Lung (tissue), 12 donors: ENCODE measurements around the gene TF. TPM values are rescaled to one million over a fixed set of nuclear protein-coding genes. Genes with fewer than 3 reads are reported as not detected.
A peak's percentile ranks its signal among the peaks of the same experiment; 100 is the strongest.

Source experiments
- ATAC-seq: fragments of 200-7000 bp; cut with Tn5 transposase; one replicate; pipeline ENCODE4 v1.9.1; 2020; ENCODE audit warnings: moderate number of reproducible peaks; ENCODE audit not compliant: insufficient read depth, low FRiP score
- DNase-seq, 3 donors: peaks; one replicate each; pipeline ENCODE4 v3.0.0-alpha.2; 2013 to 2017
- H3K27ac ChIP-seq, 2 donors: one replicate each; pipeline ENCODE4 v1.5.1; 2013; ENCODE audit warnings: mild to moderate bottlenecking in 2 of 2, moderate library complexity in 2 of 2, control low read depth in 1 of 2, inconsistent platforms in 1 of 2, low read depth in 1 of 2, low read length in 1 of 2
- H3K27me3 ChIP-seq, 3 donors: one replicate each; pipeline ENCODE4 v1.5.1; 2013; ENCODE audit warnings: low read length in 2 of 3; ENCODE audit not compliant: control insufficient read depth in 3 of 3, insufficient read depth in 3 of 3
- H3K36me3 ChIP-seq, 4 donors: one replicate each; pipeline ENCODE4 v1.5.1; 2013; ENCODE audit warnings: low read length in 4 of 4, mild to moderate bottlenecking in 1 of 4, moderate library complexity in 1 of 4; ENCODE audit not compliant: control insufficient read depth in 4 of 4, insufficient read depth in 4 of 4
- H3K4me1 ChIP-seq, 5 donors: one replicate each; pipeline ENCODE4 v1.5.1; 2013; ENCODE audit warnings: low read length in 5 of 5, mild to moderate bottlenecking in 2 of 5, moderate library complexity in 1 of 5; ENCODE audit not compliant: control insufficient read depth in 5 of 5, insufficient read depth in 5 of 5
- H3K4me3 ChIP-seq: one replicate; pipeline ENCODE4 v1.5.1; 2013; ENCODE audit warnings: mild to moderate bottlenecking, control low read depth, moderate library complexity
- H3K9ac ChIP-seq, 2 donors: one replicate each; pipeline ENCODE4 v1.5.1; 2013; ENCODE audit warnings: low read length in 2 of 2, control low read depth in 1 of 2; ENCODE audit not compliant: insufficient read depth in 1 of 2
- H3K9me3 ChIP-seq, 4 donors: one replicate each; pipeline ENCODE4 v1.5.1; 2013; ENCODE audit warnings: low read length in 3 of 4, mild to moderate bottlenecking in 1 of 4, moderate library complexity in 1 of 4; ENCODE audit not compliant: control insufficient read depth in 4 of 4, insufficient read depth in 3 of 4
- CTCF ChIP-seq: IDR thresholded peaks from 2 replicates; pipeline ENCODE4 v1.5.1; 2012; ENCODE audit warnings: mild to moderate bottlenecking; ENCODE audit errors: control extremely low read depth, extremely low read depth
- WGBS, 2 donors: extraction: QIAGEN DNeasy Blood & Tissue Kit; methylation state at CpG; one replicate each; pipeline ENCODE4 v1.1.7; 2013; 5-methylcytosine and 5-hydroxymethylcytosine counted together
- polyA plus RNA-seq, 2 donors: library from polyadenylated mRNA; stranded (reverse); fragments of 200-250 nt; gene quantifications; one replicate each; pipeline ENCODE4 v1.2.1, GENCODE V29; 2013
- total RNA-seq, 2 donors: library from RNA; depleted of rRNA in 1 of 2; stranded (reverse); fragments of >200 nt in 1 of 2; gene quantifications; one replicate each; pipeline ENCODE4 v1.2.1, GENCODE V29; 2014 to 2021
- donor health status: control.
- donor health status: control.
- donor health status: Bipolar disorder and iron deficiency.
- donor health status: healthy.
- donor health status: DM: yes; HTN: yes; CAD: no.

Gene TF
- total and polyA plus RNA-seq, 4 donors: 0.59 to 36.1 (median 15.7) TPM

- no peak for TF ChIP-seq CTCF
- H3K27me3 ChIP-seq: peaks cover 0 to 6% (median 2%) of the 10 kb centered on the region in 3 donors
- no peak for DNase-seq
- no peak overlapping the region for H3K4me3 ChIP-seq
- H3K9me3 ChIP-seq: no peaks in the 10 kb centered on the region
- H3K4me1 ChIP-seq: peaks cover 0 to 9% (median 0%) of the 10 kb centered on the region in 5 donors
- no peak overlapping the region for H3K27ac ChIP-seq
- WGBS, 2 donors: 83 to 86% methylated on average over 5 of the region's 5 CpGs
- peaks cover 0 to 4% (median 0%) of the 10 kb centered on the region in 4 donors for H3K36me3 ChIP-seq
- H3K9ac ChIP-seq: no peak overlapping the region
- no peak for ATAC-seq
These were observed 57.3 kb downstream of the TF start for GRCh38 chr3:133803469-133803868.

- no peaks in the 10 kb centered on the region for H3K9me3 ChIP-seq
- peaks cover 0 to 4% (median 0%) of the 10 kb centered on the region in 3 donors for H3K27me3 ChIP-seq
- peaks cover 0 to 9% (median 0%) of the 10 kb centered on the region in 5 donors for H3K4me1 ChIP-seq
- no peak overlapping the region for H3K4me3 ChIP-seq
- peak; percentile 28 to 47 (median 40) for DNase-seq
- no peak overlapping the region for H3K9ac ChIP-seq
- 62 to 78% methylated on average over 4 of the region's 4 CpGs for WGBS, 2 donors
- peaks cover 0 to 6% (median 2%) of the 10 kb centered on the region in 4 donors for H3K36me3 ChIP-seq
- H3K27ac ChIP-seq: no peak overlapping the region
- ATAC-seq: no peak
- TF ChIP-seq CTCF: no peak
These were observed 58.7 kb downstream of the TF start for GRCh38 chr3:133804896-133805295.

GRCh38 chr3:133805384-133805701 lies 59.1 kb downstream of the TF start:
- peak overlapping the region in 1 of 2 donors; percentile 73 for H3K9ac ChIP-seq
- H3K9me3 ChIP-seq: no peaks in the 10 kb centered on the region
- H3K27ac ChIP-seq: no peak overlapping the region
- WGBS, 2 donors: 11 to 17% methylated on average over 15 of the region's 15 CpGs
- ATAC-seq: no peak
- no peak for DNase-seq
- H3K4me3 ChIP-seq: no peak overlapping the region
- peaks cover 0 to 9% (median 4%) of the 10 kb centered on the region in 4 donors for H3K36me3 ChIP-seq
- no peak for TF ChIP-seq CTCF
- peaks cover 0 to 3% (median 0%) of the 10 kb centered on the region in 3 donors for H3K27me3 ChIP-seq
- peaks cover 0 to 9% (median 0%) of the 10 kb centered on the region in 5 donors for H3K4me1 ChIP-seq
